Measurements from ENCODE around the gene EN2. TPM values are rescaled to one million over a fixed set of nuclear protein-coding genes. Genes with fewer than 3 reads are reported as not detected.

Gene EN2
- total and polyA plus RNA-seq, 10 of the 15 experiments (the other 5 are each of a cell fraction or from before 2014, with no cell fraction given): not detected

- FAIRE-seq (no peak), DNase-seq (ENCODE audit: low read depth, low spot score) (no peak), ATAC-seq (no peak)
- no peaks in the 10 kb centered on the region for H3K36me3 ChIP-seq (ENCODE audit: control insufficient read depth in 2 of 2, insufficient read depth in 2 of 2, low read length in 1 of 2)
- H3K27ac ChIP-seq (ENCODE audit: control insufficient read depth, insufficient read depth): no peak overlapping the region
- 60% methylated on average over 13 of the region's 13 CpGs for WGBS (ENCODE audit: insufficient coverage, insufficient replicate concordance, low lambda C conversion rate, missing lambda C conversion rate)
- POLR2A ChIA-PET: no interaction called here
- intact Hi-C loops (cut with micrococcal nuclease; ENCODE audit: unreplicated experiment) (no loop called here), in situ Hi-C loops (cut with MboI) (no loop called here)
- H3K27me3 ChIP-seq (replicated peaks in 1 of 2; ENCODE audit: control insufficient read depth in 2 of 2, insufficient read depth in 2 of 2, low read length in 1 of 2): peaks cover 6 to 13% of the 10 kb centered on the region in 2 experiments; a peak in 3 of 4 replicates
- H3K4me3 ChIP-seq: no peak overlapping the region
- no peaks in the 10 kb centered on the region for H3K4me1 ChIP-seq (ENCODE audit: control insufficient read depth, insufficient read depth, low read length)
- H3K4me2 ChIP-seq (ENCODE audit: control insufficient read depth, insufficient read depth): no peak overlapping the region
- CTCF ChIA-PET: no interaction called here
- no TSS peak for BruUV-seq (replicated peaks)
- H4K20me1 ChIP-seq (ENCODE audit: control insufficient read depth, insufficient read depth): no peaks in the 10 kb centered on the region
- H3K79me2 ChIP-seq (ENCODE audit: control insufficient read depth, insufficient read depth, low read length): no peaks in the 10 kb centered on the region
- RAD21 ChIA-PET (ENCODE audit: unreplicated experiment): no interaction called here
- H3K9me3 ChIP-seq (replicated peaks; ENCODE audit: control insufficient read depth, insufficient read depth, low read length): no peaks in the 10 kb centered on the region; the same call in 2 of the 3 replicates
- no peak overlapping the region for H2AFZ ChIP-seq (ENCODE audit: control insufficient read depth, low read depth, low read length)
- H3K9ac ChIP-seq (ENCODE audit: control insufficient read depth, insufficient read depth, low read length): no peak overlapping the region
- SMC1A ChIA-PET (ENCODE audit: uncharacterized antibody, unreplicated experiment): interaction anchor here (0.6 kb wide), 1 partner anchor 152 kb away, joined by 3 read pairs; no protein-coding TSS in a partner anchor
- no peak for TF ChIP-seq NR2C1 (IDR thresholded peaks at IDR 0.05)
- TF ChIP-seq ZNF217 (IDR thresholded peaks at IDR 0.05): no peak
- TF ChIP-seq IKZF1 (conservative IDR thresholded peaks at IDR 0.05): no peak
- TF ChIP-seq ATF3 (IDR thresholded peaks at IDR 0.05; ENCODE audit: borderline replicate concordance, extremely low read depth, low read depth, low read length): no peak
- TF ChIP-seq ELK1 (IDR thresholded peaks at IDR 0.05; ENCODE audit: low read depth, low read length): no peak
- no peak for TF ChIP-seq POLR2A (IDR thresholded peaks at IDR 0.05; ENCODE audit: low read depth, low read length)
- no peak for TF ChIP-seq NFYB (IDR thresholded peaks at IDR 0.05; ENCODE audit: insufficient read depth, low read depth, low read length)
- TF ChIP-seq, protein P1, sequence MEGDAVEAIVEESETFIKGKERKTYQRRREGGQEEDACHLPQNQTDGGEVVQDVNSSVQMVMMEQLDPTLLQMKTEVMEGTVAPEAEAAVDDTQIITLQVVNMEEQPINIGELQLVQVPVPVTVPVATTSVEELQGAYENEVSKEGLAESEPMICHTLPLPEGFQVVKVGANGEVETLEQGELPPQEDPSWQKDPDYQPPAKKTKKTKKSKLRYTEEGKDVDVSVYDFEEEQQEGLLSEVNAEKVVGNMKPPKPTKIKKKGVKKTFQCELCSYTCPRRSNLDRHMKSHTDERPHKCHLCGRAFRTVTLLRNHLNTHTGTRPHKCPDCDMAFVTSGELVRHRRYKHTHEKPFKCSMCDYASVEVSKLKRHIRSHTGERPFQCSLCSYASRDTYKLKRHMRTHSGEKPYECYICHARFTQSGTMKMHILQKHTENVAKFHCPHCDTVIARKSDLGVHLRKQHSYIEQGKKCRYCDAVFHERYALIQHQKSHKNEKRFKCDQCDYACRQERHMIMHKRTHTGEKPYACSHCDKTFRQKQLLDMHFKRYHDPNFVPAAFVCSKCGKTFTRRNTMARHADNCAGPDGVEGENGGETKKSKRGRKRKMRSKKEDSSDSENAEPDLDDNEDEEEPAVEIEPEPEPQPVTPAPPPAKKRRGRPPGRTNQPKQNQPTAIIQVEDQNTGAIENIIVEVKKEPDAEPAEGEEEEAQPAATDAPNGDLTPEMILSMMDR (IDR thresholded peaks at IDR 0.05 in 2 of 3, conservative IDR thresholded peaks at IDR 0.05 in 1 of 3; ENCODE audit: control insufficient read depth in 2 of 3, extremely low read depth in 1 of 3, insufficient read depth in 1 of 3, low read depth in 3 of 3, low read length in 3 of 3): no peak
- no peak for TF ChIP-seq HDGF (IDR thresholded peaks at IDR 0.05)
- TF ChIP-seq ASH2L (IDR thresholded peaks at IDR 0.05; ENCODE audit: borderline replicate concordance, low read depth): no peak
- TF ChIP-seq WRNIP1 (IDR thresholded peaks at IDR 0.05; ENCODE audit: borderline replicate concordance, low read depth, low read length): no peak
- no peak for TF ChIP-seq SMARCA5 (IDR thresholded peaks at IDR 0.05)
- TF ChIP-seq ZNF384 (IDR thresholded peaks at IDR 0.05; ENCODE audit: borderline replicate concordance, low read depth, low read length): no peak
- TF ChIP-seq CUX1 (IDR thresholded peaks at IDR 0.05; ENCODE audit: insufficient replicate concordance, low read depth, low read length): no peak
- TF ChIP-seq POLR2AphosphoS5 (IDR thresholded peaks at IDR 0.05; ENCODE audit: low read length): no peak
- no peak for TF ChIP-seq SMAD1 (IDR thresholded peaks at IDR 0.05; ENCODE audit: low read depth, partially characterized antibody)
Measured at GRCh38 chr7:155513543-155514285, 55.8 kb downstream of the EN2 start.
